Measurements from ENCODE around the gene TRABD2B.

Gene TRABD2B

GRCh38 chr1:47898133-47898845, 98.9 kb downstream of the TRABD2B start:
- TF ChIP-seq TCF12 (IDR thresholded peaks at IDR 0.05; ENCODE audit: low read depth) (no peak), TEAD4 (IDR thresholded peaks at IDR 0.05) (no peak), CEBPB (IDR thresholded peaks at IDR 0.05) (no peak), REST (IDR thresholded peaks at IDR 0.05; ENCODE audit: low read depth) (no peak), YY1 (IDR thresholded peaks at IDR 0.05; ENCODE audit: low read depth) (no peak), EGR1 (IDR thresholded peaks at IDR 0.05) (no peak), RAD21 (IDR thresholded peaks at IDR 0.05; ENCODE audit: low read depth) (no peak), ZBTB7A (IDR thresholded peaks at IDR 0.05; ENCODE audit: low read depth) (no peak), FOXM1 (IDR thresholded peaks at IDR 0.05; ENCODE audit: borderline replicate concordance, low read depth) (no peak), TAF1 (IDR thresholded peaks at IDR 0.05; ENCODE audit: low read depth) (no peak), USF1 (IDR thresholded peaks at IDR 0.05) (no peak)

DNA sequence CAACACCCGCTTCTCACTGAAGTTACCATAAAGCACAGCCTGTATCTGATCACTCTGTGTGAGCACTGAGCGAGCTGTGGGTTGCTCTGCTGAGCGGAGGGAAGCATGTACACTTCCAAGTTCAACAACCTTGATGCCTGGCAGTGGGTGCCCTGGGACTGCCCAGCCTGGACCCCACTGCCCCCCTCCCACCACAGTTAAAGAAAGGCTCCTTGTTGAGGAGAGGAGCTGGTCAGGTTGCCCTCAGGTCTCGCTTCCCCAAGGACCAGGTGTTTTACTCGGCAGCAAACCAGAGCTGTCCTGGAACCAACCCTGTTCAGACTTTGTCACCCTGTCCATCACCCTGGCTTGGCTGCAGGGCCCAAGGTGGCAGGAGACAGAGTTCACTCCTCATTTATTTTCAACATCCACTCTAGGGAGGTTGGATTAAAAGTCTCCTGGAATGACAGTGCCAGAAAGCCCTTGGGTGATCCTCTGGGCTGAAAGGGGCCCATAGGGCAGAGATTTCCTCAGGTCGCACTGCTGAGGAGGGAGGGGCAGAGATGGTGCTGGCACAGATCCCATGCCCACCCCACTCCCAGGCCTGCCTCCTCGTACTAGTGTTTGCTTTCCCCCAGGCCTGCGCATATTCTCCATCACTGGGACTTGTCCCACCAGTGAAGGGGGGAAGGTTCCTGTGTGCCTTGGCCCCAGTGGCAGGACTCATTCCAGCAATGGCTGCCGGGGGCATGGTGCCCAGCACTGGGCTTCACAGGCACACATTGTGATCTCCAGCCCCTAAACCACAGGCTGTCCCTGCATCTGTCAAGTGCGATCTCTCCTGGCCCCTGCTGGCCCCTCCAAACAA, 101.7 kb downstream of the TRABD2B start:
- no peak for TF ChIP-seq RAD21 (IDR thresholded peaks at IDR 0.05; ENCODE audit: low read depth)
- no peak for TF ChIP-seq REST (IDR thresholded peaks at IDR 0.05; ENCODE audit: low read depth)

- no peak for TF ChIP-seq MAX (IDR thresholded peaks at IDR 0.05)
- no peak for TF ChIP-seq CEBPB (IDR thresholded peaks at IDR 0.05)
- TF ChIP-seq YY1 (IDR thresholded peaks at IDR 0.05; ENCODE audit: low read depth), result no peak
- TF ChIP-seq REST (IDR thresholded peaks at IDR 0.05; ENCODE audit: low read depth), result no peak
- TF ChIP-seq EP300 (IDR thresholded peaks at IDR 0.05; ENCODE audit: borderline replicate concordance), result no peak
- no peak for TF ChIP-seq TEAD4 (IDR thresholded peaks at IDR 0.05)
- no peak for TF ChIP-seq CREB1 (IDR thresholded peaks at IDR 0.05; ENCODE audit: low read depth)
- no peak for TF ChIP-seq NFIC (IDR thresholded peaks at IDR 0.05)
- TF ChIP-seq RAD21 (IDR thresholded peaks at IDR 0.05; ENCODE audit: low read depth), result no peak
- TF ChIP-seq TCF12 (IDR thresholded peaks at IDR 0.05; ENCODE audit: low read depth), result no peak
- no peak for TF ChIP-seq USF1 (IDR thresholded peaks at IDR 0.05)
- no peak for TF ChIP-seq FOXM1 (IDR thresholded peaks at IDR 0.05; ENCODE audit: borderline replicate concordance, low read depth)
- TF ChIP-seq EGR1 (IDR thresholded peaks at IDR 0.05), result no peak
Observed at GRCh38 chr1:47894410-47895278, 102.5 kb downstream of the TRABD2B start.

DNA sequence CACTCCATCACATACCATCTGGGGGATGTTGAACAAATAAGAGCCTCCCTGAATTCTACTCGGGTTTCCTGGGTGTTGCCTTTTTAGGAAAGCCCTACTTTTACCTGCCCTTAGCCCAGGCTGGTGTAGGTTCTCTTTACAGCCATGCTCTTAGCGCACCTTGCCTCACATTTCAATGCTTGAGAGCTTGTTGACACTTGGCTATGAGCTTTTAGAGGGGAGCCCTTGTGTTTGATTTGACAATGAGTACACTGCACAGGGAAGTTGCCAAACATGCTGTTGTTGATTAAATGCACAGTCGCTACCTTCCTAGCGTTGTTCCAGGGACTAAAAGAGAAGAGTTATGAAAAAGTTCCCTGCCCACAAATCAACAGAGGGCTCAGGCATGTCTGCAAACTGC, 103.8 kb downstream of the TRABD2B start:
- TF ChIP-seq CREB1 (IDR thresholded peaks at IDR 0.05; ENCODE audit: low read depth) (no peak), EGR1 (IDR thresholded peaks at IDR 0.05) (no peak), MAX (IDR thresholded peaks at IDR 0.05) (no peak), RAD21 (IDR thresholded peaks at IDR 0.05; ENCODE audit: low read depth) (no peak), ZBTB7A (IDR thresholded peaks at IDR 0.05; ENCODE audit: low read depth) (no peak), USF1 (IDR thresholded peaks at IDR 0.05) (no peak), FOXM1 (IDR thresholded peaks at IDR 0.05; ENCODE audit: borderline replicate concordance, low read depth) (no peak), TAF1 (IDR thresholded peaks at IDR 0.05; ENCODE audit: low read depth) (no peak), EP300 (IDR thresholded peaks at IDR 0.05; ENCODE audit: borderline replicate concordance) (no peak), NFIC (IDR thresholded peaks at IDR 0.05) (no peak), REST (IDR thresholded peaks at IDR 0.05; ENCODE audit: low read depth) (no peak), TEAD4 (IDR thresholded peaks at IDR 0.05) (no peak), CEBPB (IDR thresholded peaks at IDR 0.05) (no peak), TCF12 (IDR thresholded peaks at IDR 0.05; ENCODE audit: low read depth) (no peak), YY1 (IDR thresholded peaks at IDR 0.05; ENCODE audit: low read depth) (no peak)
